ENCODE data around the gene LIME1.

DNA sequence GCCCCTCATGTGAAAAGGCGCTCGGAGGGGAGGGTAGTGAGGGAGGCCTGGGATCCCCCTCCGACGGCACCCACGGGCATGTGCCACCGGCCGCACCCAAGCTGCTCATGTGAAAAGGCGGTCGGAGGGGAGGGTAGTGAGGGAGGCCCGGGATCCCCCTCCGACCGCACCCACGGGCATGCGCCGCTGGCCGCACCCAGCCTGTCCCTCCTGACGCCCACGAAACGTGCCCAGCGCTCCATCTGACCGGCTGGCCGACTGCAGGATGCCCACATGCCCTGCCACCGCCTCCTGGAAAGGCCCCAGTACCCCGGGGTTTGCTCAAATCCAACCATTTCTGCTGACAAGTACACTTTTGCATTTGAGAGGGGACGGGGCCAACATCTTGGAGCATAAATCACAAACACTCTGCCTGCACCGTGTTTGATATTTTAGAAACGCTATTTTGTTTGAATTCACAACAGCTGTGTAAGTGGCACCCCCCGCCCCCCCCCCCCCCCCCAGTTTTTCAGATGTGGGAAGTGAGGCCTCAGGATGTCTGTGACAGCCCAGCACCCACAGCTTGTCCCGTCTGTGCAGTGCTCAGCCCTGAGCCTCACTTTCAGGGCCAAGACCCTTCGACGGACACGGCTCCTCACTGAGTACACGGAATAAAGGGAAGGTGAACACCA lies 37.2 kb downstream of the LIME1 start:
- TF ChIP-seq, protein P1, sequence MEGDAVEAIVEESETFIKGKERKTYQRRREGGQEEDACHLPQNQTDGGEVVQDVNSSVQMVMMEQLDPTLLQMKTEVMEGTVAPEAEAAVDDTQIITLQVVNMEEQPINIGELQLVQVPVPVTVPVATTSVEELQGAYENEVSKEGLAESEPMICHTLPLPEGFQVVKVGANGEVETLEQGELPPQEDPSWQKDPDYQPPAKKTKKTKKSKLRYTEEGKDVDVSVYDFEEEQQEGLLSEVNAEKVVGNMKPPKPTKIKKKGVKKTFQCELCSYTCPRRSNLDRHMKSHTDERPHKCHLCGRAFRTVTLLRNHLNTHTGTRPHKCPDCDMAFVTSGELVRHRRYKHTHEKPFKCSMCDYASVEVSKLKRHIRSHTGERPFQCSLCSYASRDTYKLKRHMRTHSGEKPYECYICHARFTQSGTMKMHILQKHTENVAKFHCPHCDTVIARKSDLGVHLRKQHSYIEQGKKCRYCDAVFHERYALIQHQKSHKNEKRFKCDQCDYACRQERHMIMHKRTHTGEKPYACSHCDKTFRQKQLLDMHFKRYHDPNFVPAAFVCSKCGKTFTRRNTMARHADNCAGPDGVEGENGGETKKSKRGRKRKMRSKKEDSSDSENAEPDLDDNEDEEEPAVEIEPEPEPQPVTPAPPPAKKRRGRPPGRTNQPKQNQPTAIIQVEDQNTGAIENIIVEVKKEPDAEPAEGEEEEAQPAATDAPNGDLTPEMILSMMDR (IDR thresholded peaks at IDR 0.05 in 2 of 3, conservative IDR thresholded peaks at IDR 0.05 in 1 of 3; ENCODE audit: borderline replicate concordance in 1 of 3, insufficient read depth in 1 of 3, low read depth in 2 of 3, low read length in 2 of 3), result no peak
- no peak for TF ChIP-seq YY1 (IDR thresholded peaks at IDR 0.05; ENCODE audit: extremely low read depth, insufficient replicate concordance, low read depth, low read length)
- no peak for TF ChIP-seq EZH2phosphoT487 (IDR thresholded peaks at IDR 0.05; ENCODE audit: borderline replicate concordance)
- no peak for TF ChIP-seq CEBPB (IDR thresholded peaks at IDR 0.05; ENCODE audit: low read depth)
